ENCODE data around the gene RSPH1.

The RSPH1 gene

DNA sequence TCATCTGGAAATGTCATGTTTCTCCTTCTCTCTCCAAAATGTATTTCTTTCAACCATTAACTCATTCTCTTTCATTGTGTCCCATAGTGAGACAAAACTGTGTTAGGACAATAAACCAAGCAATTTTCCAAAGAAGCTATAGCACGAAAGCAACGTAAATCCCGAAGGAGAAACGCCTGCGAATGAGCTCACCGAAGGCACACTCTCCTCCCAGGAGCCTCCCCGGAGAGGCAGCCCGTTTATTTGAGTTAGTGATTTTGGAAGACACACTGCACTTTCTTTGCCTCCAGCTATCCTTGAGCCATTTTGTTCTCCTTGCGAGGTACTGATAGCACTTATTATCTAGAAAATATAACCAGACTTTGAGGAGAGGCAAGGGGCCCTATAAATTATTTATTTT, 41.2 kb downstream of the RSPH1 start:
- Histone ChIP-seq H3K27ac (ENCODE audit: low read length) (no peak overlapping the region), H3K36me3 (ENCODE audit: insufficient read depth, low read length) (no peaks in the 10 kb centered on the region), H3K4me3 (ENCODE audit: low read depth in 1 of 2, low read length in 2 of 2) (no peak overlapping the region), H3K27me3 (ENCODE audit: insufficient read depth, low read length, poor library complexity) (no peaks in the 10 kb centered on the region), H2AFZ (ENCODE audit: low read depth, low read length) (no peak overlapping the region), H4K20me1 (ENCODE audit: insufficient read depth, low read length) (no peaks in the 10 kb centered on the region), H3K4me1 (ENCODE audit: insufficient read depth, low read length) (peaks cover 48% of the 10 kb centered on the region), H3K9ac (ENCODE audit: low read depth, low read length) (no peak overlapping the region), H3K4me2 (ENCODE audit: insufficient read depth, low read length) (no peak overlapping the region), H3K9me3 (ENCODE audit: insufficient read depth, low read length, severe bottlenecking) (no peaks in the 10 kb centered on the region), H3K79me2 (ENCODE audit: insufficient read depth, low read length) (no peaks in the 10 kb centered on the region)
- ATAC-seq (ENCODE audit: insufficient read depth, low read depth) (no peak), DNase-seq (no peak)
- TF ChIP-seq EZH2 (IDR thresholded peaks at IDR 0.05; ENCODE audit: borderline replicate concordance, low read depth, low read length, severe bottlenecking) = no peak
- TF ChIP-seq, protein P1, sequence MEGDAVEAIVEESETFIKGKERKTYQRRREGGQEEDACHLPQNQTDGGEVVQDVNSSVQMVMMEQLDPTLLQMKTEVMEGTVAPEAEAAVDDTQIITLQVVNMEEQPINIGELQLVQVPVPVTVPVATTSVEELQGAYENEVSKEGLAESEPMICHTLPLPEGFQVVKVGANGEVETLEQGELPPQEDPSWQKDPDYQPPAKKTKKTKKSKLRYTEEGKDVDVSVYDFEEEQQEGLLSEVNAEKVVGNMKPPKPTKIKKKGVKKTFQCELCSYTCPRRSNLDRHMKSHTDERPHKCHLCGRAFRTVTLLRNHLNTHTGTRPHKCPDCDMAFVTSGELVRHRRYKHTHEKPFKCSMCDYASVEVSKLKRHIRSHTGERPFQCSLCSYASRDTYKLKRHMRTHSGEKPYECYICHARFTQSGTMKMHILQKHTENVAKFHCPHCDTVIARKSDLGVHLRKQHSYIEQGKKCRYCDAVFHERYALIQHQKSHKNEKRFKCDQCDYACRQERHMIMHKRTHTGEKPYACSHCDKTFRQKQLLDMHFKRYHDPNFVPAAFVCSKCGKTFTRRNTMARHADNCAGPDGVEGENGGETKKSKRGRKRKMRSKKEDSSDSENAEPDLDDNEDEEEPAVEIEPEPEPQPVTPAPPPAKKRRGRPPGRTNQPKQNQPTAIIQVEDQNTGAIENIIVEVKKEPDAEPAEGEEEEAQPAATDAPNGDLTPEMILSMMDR (IDR thresholded peaks at IDR 0.05; ENCODE audit: borderline replicate concordance, extremely low read depth, low read length, poor library complexity, severe bottlenecking) = no peak

DNA sequence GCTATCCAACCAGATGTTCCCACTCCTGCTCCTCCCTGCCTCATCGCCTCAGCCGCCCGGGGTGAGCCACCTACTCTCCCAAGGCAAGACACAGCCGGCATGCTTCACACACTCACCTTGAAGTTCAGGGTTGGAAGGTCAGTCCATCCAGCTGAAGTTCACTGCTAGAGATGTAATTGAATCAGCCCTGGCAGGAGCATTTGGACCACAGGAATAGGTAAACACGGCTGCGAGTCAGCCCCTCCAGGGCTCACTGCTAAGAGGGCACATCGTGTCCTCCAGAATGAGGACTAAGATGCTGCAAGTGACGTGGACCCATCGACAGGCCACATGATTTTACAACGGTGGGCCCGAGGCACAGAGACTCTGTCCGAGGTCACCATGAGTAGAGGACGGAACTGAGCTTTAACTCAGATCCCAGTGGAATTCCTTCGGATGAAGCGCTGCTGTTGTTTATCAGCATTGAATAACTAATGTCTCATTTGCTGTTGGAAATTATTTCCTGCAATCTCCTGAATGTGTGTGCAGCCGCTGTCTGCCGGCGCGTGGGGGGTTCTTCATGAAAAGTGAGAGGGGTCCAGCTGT, 41.9 kb downstream of the RSPH1 start:
- DNase-seq (no peak), ATAC-seq (ENCODE audit: insufficient read depth, low read depth) (no peak)
- Histone ChIP-seq H3K4me3 (ENCODE audit: low read depth in 1 of 2, low read length in 2 of 2) (no peak overlapping the region), H3K9me3 (ENCODE audit: insufficient read depth, low read length, severe bottlenecking) (no peaks in the 10 kb centered on the region), H3K36me3 (ENCODE audit: insufficient read depth, low read length) (no peaks in the 10 kb centered on the region), H3K4me1 (ENCODE audit: insufficient read depth, low read length) (peaks cover 48% of the 10 kb centered on the region), H3K79me2 (ENCODE audit: insufficient read depth, low read length) (no peaks in the 10 kb centered on the region), H3K4me2 (ENCODE audit: insufficient read depth, low read length) (no peak overlapping the region), H3K27me3 (ENCODE audit: insufficient read depth, low read length, poor library complexity) (no peaks in the 10 kb centered on the region), H3K27ac (ENCODE audit: low read length) (peak overlapping the region; percentile 76), H4K20me1 (ENCODE audit: insufficient read depth, low read length) (no peaks in the 10 kb centered on the region), H3K9ac (ENCODE audit: low read depth, low read length) (no peak overlapping the region), H2AFZ (ENCODE audit: low read depth, low read length) (no peak overlapping the region)
- TF ChIP-seq, protein P1 (IDR thresholded peaks at IDR 0.05; ENCODE audit: borderline replicate concordance, extremely low read depth, low read length, poor library complexity, severe bottlenecking) = no peak
- no peak for TF ChIP-seq EZH2 (IDR thresholded peaks at IDR 0.05; ENCODE audit: borderline replicate concordance, low read depth, low read length, severe bottlenecking)

DNA sequence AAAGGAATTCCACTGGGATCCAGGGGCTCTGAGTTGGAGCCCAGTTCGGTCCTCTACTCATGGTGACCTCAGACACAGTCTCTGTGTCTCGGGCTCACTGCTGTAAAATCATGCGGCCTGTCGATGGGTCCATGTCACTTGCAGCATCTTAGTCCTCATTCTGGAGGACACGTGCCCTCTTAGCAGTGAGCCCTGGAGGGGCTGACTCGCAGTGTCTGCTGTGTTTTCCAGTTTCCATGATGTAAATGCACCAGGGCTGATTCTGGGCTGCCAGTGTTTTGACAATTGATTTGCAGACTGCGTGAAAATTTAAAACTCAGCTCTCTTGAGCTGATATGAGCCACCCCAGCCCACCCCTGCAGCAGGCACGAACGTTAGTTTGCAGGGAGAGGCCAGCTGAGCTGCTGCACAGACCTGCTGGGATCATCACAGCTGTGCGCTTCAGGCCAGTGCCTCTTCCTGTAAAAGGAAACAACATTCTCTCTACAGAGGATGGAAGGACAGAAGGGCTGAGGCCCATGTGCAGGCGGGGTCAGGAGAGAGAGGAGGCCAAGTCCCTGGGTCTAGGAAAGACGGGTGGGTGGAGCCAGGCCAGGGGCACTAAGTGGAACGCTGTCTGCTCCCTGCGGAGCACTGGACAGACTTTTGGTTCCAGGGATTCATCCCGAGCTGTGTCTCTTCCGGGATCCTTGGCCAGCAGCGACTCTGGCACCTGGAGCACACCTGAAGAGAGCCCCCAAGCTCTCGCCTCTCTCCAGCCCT, 42.6 kb downstream of the RSPH1 start:
- peaks cover 55% of the 10 kb centered on the region for H3K4me1 ChIP-seq (ENCODE audit: insufficient read depth, low read length)
- no peaks in the 10 kb centered on the region for H3K9me3 ChIP-seq (ENCODE audit: insufficient read depth, low read length, severe bottlenecking)
- ATAC-seq (ENCODE audit: insufficient read depth, low read depth) (peak; percentile 47; the same call in 2 of the 3 replicates), DNase-seq (peak; percentile 66)
- H3K27me3 ChIP-seq (ENCODE audit: insufficient read depth, low read length, poor library complexity) = no peaks in the 10 kb centered on the region
- no peaks in the 10 kb centered on the region for H3K79me2 ChIP-seq (ENCODE audit: insufficient read depth, low read length)
- no peaks in the 10 kb centered on the region for H3K36me3 ChIP-seq (ENCODE audit: insufficient read depth, low read length)
- TF ChIP-seq, protein P1 (IDR thresholded peaks at IDR 0.05; ENCODE audit: borderline replicate concordance, extremely low read depth, low read length, poor library complexity, severe bottlenecking) = no peak
- TF ChIP-seq EZH2 (IDR thresholded peaks at IDR 0.05; ENCODE audit: borderline replicate concordance, low read depth, low read length, severe bottlenecking) = no peak
- peak overlapping the region; percentile 76 for H3K27ac ChIP-seq (ENCODE audit: low read length)
- H4K20me1 ChIP-seq (ENCODE audit: insufficient read depth, low read length) = no peaks in the 10 kb centered on the region
- no peak overlapping the region; a peak in 1 of 4 replicates for H3K4me3 ChIP-seq (ENCODE audit: low read depth in 1 of 2, low read length in 2 of 2)
- 0 out of 2 replicates have a peak overlapping the region, but pooled peaks have one; percentile 0 for H3K4me2 ChIP-seq (ENCODE audit: insufficient read depth, low read length)
- 0 out of 2 replicates have a peak overlapping the region, but pooled peaks have one; percentile 14 for H2AFZ ChIP-seq (ENCODE audit: low read depth, low read length)
- H3K9ac ChIP-seq (ENCODE audit: low read depth, low read length) = peak overlapping the region; percentile 29; the same call in 1 of the 2 replicates
